ENCODE results near the gene HMGN3.

GRCh38 chr6:79158856-79159516 is 75.5 kb downstream of the HMGN3 start:
- TF ChIP-seq CTCF (IDR thresholded peaks at IDR 0.05) (no peak), USF2 (IDR thresholded peaks at IDR 0.05; ENCODE audit: borderline replicate concordance, low read depth, low read length) (no peak)
